GM18861 (cell line): ENCODE data around the gene GRIP1.

Experiments used
- ATAC-seq: cut with Tn5 transposase; IDR thresholded peaks from one replicate; pipeline ENCODE4 v1.9.1; 2021; ENCODE audit not compliant: unreplicated experiment

Gene GRIP1

DNA sequence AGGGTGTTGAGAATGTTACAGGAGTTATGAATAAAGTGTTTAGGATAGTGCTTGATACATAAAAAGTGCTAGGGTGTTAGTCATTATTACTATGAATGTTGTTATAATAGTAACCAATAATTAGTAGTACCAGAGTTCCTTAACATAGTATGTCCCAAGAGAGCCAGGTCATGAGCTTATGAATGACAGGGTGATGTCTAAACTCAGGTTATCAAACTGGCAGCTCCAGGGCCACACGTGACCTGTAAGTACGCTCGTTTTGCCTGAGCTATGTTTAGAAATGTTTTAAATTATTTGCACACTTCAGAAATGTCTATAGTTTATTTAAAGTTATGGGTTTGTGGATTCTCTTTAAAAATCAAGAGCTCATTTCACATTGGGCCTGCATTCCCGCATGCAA lies 14.1 kb upstream of the GRIP1 start:
- ATAC-seq: no peak

DNA sequence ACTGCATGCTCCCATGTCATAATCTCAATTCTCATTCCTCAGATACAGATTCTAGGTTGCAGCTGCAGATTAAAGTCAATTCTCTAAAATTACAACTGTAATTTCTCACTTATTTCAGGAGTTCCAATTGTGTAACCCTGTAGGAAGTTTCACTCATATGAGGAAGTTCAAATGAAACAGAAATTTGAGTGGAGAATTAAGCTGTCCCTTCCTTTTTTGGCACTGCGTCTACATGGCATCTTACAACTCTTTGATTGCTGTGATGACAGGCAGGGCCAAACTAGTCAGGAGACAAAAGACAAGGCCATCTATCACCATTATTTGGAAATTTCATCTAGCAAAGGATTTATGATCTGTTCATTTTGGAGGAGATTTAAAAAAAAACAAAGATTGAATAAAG lies 13.3 kb upstream of the GRIP1 start:
- no peak for ATAC-seq

DNA sequence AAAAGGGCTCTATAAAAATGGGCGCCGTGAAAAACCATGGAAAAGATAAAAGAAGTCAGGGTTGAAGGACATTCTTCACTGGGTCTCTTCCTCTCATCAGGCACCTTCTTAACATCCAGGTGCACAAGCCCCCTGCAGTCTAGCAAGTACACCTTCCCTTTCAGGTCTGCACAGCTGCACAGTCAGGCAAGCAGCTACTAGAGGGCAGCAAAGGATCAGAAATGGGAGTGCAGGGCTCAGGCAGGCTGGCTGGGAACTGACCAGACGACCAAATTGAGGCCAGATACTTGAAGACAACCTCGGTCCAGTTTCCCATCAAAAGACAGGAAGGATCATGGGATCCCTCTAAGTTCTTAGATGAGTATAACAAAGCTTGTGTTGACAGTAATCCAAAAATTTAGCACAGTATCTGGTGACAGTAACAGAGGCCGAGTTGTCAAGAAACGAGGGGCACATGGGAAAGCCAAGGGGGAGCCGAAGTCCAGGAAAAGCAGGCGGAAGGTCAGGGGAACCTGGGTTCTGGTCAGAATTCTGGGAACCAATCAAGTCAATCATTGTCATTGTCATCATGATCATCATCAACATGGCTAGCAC lies 10.1 kb upstream of the GRIP1 start:
- no peak for ATAC-seq

DNA sequence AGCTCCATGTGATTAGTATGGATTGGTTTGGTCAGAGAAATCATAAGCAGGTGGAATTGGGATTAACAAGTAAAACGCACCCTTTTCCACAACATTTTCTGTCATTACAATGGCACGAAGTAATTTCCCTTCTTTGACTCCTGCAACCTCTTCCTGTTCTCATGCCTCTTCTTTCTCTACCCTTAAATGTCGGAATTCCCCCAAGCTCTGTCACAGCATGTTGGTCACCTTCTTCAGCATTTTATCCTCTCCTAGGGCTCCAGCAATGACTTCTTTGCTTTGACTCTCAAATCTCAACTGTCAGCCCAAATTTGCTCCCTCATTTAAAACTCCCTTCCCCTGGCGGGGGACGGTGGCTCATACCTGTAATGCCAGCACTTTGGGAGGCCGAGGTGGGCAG lies 5.3 kb upstream of the GRIP1 start:
- no peak for ATAC-seq

DNA sequence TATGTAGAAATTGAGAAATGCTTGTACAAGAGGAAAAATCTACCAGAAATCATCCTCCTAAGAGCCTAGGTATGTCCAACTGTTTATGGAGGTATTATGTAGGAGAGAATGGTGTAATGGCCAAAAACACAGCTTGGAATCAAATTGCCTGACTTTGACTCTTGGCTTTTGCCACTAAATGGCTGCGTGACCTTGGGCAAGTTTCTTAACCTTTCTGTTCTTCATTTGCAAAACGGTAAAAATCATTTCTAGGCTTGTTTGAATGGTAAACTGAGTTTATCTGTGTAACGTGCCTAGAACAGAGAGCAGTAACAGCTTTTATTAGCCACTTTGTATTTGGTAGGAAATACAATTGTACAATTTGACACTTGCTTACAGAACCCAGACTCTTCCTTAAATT lies 4.9 kb upstream of the GRIP1 start:
- no peak for ATAC-seq

DNA sequence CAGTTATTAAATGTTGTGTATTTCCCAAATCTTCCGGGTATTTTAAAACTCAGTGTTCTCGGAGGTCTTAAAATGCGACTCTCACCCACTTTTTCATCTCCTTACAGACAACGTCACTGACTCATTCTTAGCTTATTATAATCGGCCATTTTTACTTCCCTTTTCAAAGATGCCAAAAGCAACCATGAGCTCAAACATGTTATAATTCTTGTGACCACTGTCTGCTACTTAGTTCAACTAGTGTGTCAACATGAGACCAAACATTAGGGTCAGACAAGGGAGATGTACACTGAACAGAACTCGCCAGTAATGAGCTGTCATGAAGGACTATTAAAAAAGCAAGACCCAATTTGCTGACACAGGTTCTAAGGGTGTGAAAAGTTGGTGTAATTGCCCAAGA lies 4.2 kb upstream of the GRIP1 start:
- no peak for ATAC-seq

DNA sequence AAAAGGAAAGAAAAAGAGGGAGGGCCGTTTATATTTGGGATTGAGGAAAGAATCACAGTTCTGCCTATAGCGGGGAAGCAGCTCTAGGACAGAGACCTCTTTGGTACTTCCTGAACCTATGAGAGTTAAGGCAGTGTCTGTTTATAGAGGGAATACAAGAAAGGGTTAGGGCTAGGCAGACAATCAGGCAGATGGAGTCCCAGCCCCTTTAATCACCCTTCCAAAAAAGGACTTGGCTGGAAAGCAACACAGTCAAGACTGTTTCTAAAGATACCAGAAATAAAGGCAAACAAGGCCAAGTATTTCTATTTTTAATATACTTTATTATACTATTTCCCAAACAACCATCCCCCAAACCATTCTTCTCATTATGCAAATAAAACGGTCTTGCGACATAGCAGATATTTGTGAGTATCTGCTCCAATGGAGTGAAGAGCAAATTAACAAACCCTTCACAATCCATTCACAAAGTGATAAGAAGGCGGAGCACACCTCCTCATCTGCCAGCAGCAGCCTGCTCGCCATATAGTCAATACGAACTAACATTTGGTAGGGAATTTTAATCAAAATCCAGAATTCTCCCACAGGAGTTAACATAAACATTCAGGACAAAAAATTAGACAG lies 697 bp upstream of the GRIP1 start:
- no peak for ATAC-seq

DNA sequence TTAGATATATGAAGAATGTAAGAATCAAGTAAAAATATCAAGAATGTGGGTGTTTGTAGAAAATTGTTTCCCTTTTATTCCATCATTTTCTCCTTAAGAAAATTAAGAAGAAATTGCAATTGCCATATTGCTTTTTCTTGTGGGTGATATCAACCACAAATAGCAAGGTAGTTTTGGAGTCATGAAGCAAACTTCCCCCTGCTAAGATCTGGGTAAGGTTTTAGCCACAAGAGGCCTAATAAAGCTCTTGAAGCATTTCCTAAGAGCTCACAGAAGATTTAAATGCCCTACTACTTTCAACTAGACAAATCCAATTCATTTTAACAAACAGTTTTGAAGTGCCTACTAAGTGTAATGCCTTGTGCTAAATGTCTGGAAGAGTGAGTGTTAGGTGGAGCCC lies 2.6 kb downstream of the GRIP1 start:
- ATAC-seq: no peak

DNA sequence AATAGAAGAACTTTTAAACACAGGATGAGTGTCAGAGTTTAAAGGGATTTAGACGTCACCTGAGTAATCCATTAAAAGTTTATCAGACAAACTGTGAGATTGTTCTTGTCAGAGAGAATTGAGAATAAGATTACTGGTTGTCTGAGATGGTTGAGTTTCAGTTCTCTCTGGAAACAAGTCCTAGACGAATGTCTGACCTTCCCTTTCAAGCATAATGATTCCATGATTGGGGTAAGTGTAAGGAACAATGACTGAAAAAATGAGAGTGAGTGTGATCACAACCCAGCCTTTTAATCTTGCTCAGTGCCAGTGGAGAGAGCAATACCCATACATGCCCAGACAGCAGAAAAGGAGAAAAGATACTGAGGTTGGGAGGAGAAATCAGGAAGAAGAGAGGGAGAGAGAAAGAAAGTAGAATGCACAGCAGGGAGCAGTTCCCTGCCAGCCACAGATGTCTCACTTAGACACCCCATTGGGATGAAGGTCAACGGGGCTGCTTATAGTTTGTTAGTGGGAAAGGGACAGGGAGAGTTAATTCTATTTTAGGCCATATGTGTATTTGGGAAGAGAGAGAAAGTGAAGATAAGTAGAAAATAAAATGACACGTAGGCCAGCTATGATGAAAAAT lies 4.3 kb downstream of the GRIP1 start:
- ATAC-seq: no peak

DNA sequence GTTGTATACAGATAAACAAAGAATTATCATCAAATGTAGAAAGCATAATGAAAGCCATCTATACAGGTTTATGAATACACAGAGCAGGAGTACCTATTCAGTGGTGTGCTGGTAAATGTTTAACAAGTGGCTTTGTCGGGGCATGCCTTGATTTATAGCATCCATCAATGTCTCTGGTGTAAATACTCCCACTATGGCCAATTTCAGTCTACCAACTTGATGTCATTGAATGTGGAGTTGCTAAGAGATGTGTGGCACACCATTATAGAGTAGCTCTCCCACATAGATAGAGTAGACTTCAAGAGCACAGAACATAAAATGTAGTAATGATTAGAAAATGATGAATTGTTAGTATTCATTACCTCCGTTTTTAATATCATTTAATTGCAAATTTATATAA lies 9.3 kb downstream of the GRIP1 start:
- no peak for ATAC-seq

DNA sequence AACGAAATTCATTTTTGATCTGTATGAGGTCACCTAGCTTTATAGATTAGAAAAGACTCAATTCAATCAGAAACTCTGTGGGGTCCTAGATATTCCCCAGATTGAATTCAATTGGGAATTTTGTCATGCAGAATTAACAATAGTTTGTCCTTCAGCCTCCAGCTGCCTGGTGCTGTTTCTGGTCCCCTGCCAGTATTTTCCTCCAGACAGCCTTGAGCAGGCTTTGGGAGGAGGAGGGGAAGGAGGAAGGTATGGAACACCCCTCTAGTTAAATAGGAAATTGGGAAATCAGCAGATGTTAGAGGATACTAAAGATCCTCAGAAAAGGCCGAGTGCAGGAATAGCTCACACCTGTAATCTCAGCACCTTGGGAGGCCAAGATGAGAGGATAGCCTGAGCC lies 10.6 kb downstream of the GRIP1 start:
- no peak for ATAC-seq

DNA sequence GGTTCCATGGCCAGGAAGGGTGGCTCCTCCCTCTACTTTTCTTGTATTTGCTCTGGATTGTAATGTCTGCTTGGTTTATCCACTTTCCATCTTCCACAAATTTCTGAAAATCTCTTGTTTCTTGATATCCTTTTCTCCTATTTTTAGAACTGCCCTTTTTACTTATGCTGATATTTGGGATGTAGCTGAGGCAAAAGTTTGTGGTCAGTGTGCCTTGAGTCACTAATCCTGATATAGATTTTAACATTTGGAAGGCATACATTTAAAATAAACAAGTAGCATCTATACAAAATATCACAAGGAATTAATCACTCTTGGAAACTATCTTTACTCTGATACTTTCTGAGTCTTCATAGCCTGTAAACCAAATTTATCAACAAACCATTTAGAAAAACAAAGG lies 11.0 kb downstream of the GRIP1 start:
- ATAC-seq: no peak

DNA sequence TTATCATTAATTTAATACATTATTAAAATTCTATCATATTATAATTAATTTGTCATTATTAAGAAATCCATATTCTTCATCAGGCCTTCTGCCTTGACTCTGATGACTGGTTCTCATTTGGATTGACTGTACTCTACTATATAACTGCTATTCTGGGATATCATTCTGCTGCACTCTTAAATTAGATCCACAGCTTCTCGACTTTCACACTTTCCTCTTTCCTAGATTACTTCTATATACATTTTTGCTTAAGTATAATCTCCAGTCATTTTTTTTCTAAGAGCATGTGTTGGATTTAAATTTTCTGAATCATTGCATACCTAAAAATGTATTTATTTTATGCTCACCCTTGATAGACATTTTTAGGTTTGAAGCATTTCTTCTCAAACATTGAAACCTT lies 12.4 kb downstream of the GRIP1 start:
- no peak for ATAC-seq

DNA sequence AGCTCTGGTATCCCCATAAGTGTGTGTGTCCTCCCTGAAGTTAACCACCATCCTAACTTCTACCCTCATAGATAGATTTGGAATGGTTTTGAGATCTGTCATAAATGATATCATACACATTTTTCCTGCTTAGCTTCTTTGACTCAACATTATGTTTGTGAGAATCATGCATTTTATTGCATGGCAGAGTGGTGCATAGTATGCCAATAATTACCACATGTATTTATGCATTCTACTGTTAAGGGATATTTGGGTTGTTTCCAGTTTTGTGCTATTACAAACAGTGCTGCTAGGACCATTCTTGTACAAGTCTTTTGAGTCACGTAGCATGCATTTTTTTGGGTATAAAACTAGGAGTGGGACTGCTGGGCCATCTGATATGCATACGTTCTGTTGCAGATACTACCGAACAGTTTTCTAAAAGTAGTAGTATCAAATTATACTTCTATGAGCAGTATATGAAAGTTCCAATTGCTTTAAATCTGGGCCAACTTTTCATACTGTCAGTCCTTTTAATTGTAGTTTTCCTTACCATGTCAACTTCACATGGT lies 13.4 kb downstream of the GRIP1 start:
- no peak for ATAC-seq

DNA sequence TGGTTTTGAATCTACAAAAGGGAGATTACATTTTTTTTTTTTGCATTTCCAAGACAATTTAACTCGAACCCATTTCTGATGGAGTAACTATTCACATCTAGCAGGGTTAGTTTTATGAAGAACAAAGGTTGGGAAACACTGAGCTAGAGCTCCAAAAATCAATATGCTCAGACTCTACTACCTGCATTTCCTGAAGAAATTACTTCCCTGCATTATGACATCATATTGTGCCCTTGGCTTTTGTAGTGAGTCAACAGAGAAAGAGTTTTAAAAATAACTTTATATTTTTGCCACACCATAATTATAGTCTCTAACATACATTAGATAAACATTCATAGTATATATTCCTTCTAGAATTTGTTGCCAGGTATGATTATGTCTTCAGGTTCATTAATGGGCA lies 14.8 kb downstream of the GRIP1 start:
- no peak for ATAC-seq

DNA sequence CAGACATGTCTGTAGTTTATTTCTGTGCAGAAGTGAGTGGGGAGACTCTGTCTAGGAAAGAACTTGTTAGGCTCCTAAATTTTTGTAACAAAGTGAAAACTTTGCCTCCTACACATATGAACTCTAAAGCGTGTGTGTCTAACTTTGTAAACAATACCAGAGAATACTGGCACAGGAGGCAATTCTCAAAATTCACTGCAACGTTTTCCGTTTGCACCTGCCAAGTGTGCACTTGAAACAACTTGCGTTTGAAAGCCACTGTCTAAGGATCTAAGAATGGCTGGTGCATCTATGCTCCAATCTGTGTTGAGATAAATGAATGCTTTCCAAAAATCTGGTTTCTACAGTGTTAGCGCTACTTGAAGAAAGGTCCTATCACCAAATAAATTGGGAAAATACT lies 15.3 kb downstream of the GRIP1 start:
- ATAC-seq: no peak

DNA sequence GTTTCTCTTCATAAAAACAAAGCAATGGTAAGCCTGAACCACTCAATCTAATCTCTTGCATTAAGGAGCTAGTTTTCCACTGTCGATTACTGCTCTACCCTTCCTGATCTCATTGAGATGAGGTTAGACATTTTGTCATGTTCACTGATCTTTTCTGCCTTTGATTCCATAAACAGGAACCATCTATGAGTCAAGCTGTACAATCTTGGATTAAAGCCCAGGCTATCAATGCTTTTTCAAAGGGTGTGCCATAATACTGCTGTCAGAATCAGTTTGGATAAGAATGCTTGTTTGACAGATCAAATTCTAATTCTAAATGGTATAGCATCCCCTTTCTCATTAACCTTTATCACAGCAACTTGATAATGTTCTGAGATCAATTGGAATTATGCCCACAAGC lies 16.1 kb downstream of the GRIP1 start:
- ATAC-seq: no peak

DNA sequence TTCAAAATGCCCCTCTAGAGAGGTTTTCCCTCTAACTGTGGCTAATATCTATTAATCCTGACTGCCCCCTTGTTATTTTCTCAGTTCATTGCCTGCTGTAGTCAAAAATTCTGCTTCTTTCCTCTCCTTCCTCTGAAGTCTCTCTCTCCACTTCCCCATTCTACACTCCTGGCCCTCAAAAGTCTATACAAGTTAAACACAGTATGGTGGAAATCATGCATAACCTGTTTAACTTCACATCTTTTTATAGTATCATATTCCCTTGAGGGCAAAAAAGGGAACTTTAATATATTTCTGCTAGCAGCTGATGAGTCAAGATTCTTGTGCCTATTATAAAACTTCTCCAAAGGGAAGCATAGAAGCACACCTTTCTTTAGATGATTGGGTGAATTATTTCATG lies 16.7 kb downstream of the GRIP1 start:
- ATAC-seq: no peak

DNA sequence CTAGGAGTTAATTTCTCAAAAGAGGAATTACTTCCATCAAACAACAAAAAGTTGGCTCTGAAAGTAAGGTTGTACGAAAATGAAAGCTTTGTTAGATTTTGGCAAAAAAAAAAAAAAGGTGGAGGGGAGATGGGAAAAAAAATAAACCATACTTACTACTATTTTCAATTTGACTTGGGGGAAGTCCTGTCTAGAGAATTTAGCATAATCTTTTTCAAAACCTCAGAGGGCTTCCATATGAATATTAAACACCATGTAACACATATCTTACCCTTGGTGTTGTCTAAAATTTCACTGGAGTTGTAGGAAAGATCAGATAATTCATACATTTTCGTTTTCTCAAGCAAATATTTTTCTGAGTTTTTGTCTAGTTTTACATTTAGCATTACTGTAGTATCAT lies 17.5 kb downstream of the GRIP1 start:
- no peak for ATAC-seq

DNA sequence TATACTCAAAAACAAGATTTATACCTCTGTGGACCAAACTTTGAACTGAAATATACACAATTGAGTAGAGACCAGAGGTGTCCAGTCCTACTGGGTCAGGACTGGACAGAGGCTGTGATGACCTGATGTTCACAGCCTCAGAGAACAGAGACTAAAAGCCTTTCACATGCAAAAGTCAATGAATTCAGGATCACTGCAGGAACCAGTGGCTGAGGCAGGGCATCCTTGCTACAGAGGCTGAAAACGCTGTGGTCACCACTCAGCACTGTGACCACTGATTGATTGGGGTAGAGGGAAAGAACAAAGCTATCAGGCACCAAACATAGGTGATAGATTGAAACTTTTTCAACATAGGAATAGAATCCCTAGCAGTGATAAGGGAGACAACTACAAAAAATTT lies 25.1 kb downstream of the GRIP1 start:
- ATAC-seq: no peak

DNA sequence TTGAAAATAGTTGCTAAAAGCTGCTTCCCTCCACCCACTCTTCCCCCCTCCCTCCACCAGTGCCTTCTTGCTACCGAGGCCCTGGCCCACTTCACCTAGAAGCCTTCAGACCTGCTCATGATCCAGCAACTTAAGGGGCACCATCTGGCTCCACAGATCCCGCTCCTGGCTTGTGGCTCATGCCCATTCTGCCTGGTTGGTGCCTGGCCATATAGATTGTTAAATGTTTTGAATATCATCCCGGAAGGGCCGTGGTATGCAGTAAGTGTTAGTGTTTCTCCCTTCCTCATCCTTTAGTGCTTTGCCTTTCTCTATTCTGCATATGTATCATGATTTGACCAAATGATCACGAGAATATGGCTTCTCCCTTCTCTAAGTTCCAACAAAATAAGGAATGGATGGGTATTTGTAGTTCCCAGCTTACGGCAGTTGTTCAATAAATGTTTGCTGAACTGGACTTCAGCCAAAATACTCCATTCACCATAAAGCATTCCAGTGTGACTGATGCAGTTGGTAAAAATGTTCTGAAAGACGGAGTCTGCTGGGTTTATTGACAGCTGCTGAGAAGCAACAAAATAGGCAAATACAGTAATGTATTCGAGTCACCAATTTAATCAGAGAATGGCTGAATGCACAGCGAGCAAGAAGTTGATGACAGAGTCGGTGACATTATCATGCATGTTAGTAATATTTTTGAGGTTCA lies 30.7 kb downstream of the GRIP1 start:
- ATAC-seq: no peak
